ENCODE measurements around the gene RNF167. TPM values are rescaled to one million over a fixed set of nuclear protein-coding genes. Genes with fewer than 3 reads are reported as not detected.
"Not testable (repeated sequence)": the region's sequence is repeated elsewhere in the genome, so short reads cannot be mapped to it uniquely, and the experiment has no call there.

RNF167 gene
- total RNA-seq, 1 donor from 2014 or later = 44.1 TPM

GRCh38 chr17:4901648-4902344 lies 38.3 kb upstream of the RNF167 start:
- H3K4me3 ChIP-seq (ENCODE audit: low read depth, low read length) = no peak overlapping the region
- H3K36me3 ChIP-seq (ENCODE audit: control insufficient read depth, insufficient read depth, low read length) = no peaks in the 10 kb centered on the region
- peaks cover 26% of the 10 kb centered on the region for H3K27me3 ChIP-seq (ENCODE audit: control insufficient read depth, insufficient read depth, low read length)
- TF ChIP-seq, protein P1, sequence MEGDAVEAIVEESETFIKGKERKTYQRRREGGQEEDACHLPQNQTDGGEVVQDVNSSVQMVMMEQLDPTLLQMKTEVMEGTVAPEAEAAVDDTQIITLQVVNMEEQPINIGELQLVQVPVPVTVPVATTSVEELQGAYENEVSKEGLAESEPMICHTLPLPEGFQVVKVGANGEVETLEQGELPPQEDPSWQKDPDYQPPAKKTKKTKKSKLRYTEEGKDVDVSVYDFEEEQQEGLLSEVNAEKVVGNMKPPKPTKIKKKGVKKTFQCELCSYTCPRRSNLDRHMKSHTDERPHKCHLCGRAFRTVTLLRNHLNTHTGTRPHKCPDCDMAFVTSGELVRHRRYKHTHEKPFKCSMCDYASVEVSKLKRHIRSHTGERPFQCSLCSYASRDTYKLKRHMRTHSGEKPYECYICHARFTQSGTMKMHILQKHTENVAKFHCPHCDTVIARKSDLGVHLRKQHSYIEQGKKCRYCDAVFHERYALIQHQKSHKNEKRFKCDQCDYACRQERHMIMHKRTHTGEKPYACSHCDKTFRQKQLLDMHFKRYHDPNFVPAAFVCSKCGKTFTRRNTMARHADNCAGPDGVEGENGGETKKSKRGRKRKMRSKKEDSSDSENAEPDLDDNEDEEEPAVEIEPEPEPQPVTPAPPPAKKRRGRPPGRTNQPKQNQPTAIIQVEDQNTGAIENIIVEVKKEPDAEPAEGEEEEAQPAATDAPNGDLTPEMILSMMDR (IDR thresholded peaks at IDR 0.05; ENCODE audit: insufficient read depth, low read length, poor library complexity, severe bottlenecking) = no peak
- DNase-seq (ENCODE audit: low read depth) = no peak

GRCh38 chr17:4902540-4902939 lies 37.5 kb upstream of the RNF167 start:
- Histone ChIP-seq H3K4me3 (ENCODE audit: low read depth, low read length) (no peak overlapping the region), H3K27me3 (ENCODE audit: control insufficient read depth, insufficient read depth, low read length) (peaks cover 26% of the 10 kb centered on the region), H3K36me3 (ENCODE audit: control insufficient read depth, insufficient read depth, low read length) (no peaks in the 10 kb centered on the region)
- DNase-seq (ENCODE audit: low read depth) = no peak
- TF ChIP-seq, protein P1 (IDR thresholded peaks at IDR 0.05; ENCODE audit: insufficient read depth, low read length, poor library complexity, severe bottlenecking) = no peak

DNA sequence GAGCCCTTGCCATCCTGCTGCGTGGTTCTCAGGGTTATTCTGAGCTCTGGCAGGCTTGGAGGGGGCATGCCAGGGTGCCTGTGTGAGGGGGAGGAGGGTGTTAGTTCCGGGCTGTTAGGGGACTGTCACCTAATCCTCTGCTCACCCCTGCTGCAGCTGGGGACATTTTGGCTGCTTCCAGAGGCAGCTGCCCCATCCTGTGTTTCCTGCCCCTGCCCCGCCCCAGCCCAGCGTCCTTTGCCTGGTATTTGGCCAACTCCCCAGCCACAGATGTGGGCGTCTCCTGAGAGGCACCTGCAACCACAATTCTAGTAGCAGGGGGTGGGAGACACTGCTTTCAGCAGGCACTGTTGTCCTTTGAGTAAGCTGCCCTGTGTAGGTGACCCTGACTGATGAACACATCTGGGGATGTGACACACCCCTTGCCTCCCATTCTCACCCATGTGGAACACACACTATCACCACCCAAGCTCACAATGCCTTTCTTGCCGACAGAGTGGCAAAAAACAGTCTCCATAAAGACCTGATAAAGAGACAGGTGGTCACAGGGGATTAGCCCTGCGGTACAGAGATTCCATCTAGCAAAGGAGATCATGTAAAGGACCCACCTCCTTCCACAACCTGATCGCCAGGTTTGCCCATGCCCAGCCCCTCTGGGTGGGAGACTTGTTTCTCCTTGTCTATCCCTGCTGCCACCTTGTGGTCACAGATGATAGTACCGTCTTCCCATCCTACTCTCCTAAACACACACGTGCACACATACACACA lies 36.8 kb upstream of the RNF167 start, which contains the start of gene CHRNE:
Gene CHRNE, minus strand, starts transcription at position 48 of the 768 bp plus-strand sequence. Its CDS starts 35 bp downstream, at position 13.
- Histone ChIP-seq H3K27me3 (ENCODE audit: control insufficient read depth, insufficient read depth, low read length) (peaks cover 26% of the 10 kb centered on the region), H3K4me3 (ENCODE audit: low read depth, low read length) (no peak within 1 kb of the TSS), H3K36me3 (ENCODE audit: control insufficient read depth, insufficient read depth, low read length) (no peaks in the 10 kb centered on the region)
- TF ChIP-seq, protein P1 (IDR thresholded peaks at IDR 0.05; ENCODE audit: insufficient read depth, low read length, poor library complexity, severe bottlenecking) = peak; percentile 81
- DNase-seq (ENCODE audit: low read depth) = no peak

GRCh38 chr17:4906642-4907041 lies 33.4 kb upstream of the RNF167 start:
- not testable (repeated sequence) for H3K27me3 ChIP-seq (ENCODE audit: control insufficient read depth, insufficient read depth, low read length); H3K4me3 ChIP-seq (ENCODE audit: low read depth, low read length); DNase-seq (ENCODE audit: low read depth); H3K36me3 ChIP-seq (ENCODE audit: control insufficient read depth, insufficient read depth, low read length)

GRCh38 chr17:4908301-4908700 lies 31.8 kb upstream of the RNF167 start:
- H3K36me3 ChIP-seq (ENCODE audit: control insufficient read depth, insufficient read depth, low read length) = no peaks in the 10 kb centered on the region
- H3K27me3 ChIP-seq (ENCODE audit: control insufficient read depth, insufficient read depth, low read length) = no peaks in the 10 kb centered on the region
- TF ChIP-seq, protein P1 (IDR thresholded peaks at IDR 0.05; ENCODE audit: insufficient read depth, low read length, poor library complexity, severe bottlenecking) = no peak
- no peak for DNase-seq (ENCODE audit: low read depth)
- H3K4me3 ChIP-seq (ENCODE audit: low read depth, low read length) = no peak overlapping the region

DNA sequence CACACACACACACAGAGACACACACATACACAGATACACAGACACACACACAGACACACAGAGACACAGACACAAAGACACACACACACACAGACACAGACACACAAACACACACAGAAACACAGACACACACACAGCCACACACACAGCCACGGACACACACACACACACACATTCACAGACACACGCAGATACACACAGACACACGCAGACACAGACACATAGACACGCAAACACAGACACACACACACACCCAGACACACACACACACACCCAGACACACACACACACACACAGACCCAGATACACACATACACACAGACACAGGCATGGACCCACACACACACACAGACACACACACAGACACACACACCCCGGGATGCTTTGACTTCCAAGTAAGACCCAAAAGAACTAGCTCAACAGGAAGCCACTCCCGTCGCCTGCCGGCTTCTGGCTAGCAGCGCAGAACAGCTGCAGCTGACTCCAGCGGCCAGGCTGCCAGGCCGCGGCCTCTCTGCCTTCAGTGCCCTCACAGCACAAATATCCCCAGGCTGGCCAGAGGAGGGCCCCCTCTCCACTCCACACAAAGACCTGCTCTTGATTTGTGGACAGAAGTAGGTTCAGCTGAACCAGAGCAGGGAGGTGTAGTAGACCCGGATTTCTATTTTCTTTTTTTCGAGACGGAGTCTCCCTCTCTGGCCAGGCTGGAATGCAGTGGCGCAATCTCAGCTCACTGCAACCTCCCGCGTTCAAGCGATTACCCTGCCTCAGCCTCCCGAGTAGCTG lies 31.2 kb upstream of the RNF167 start:
- DNase-seq (ENCODE audit: low read depth) = peak; percentile 75
- H3K4me3 ChIP-seq (ENCODE audit: low read depth, low read length) = no peak overlapping the region
- TF ChIP-seq, protein P1 (IDR thresholded peaks at IDR 0.05; ENCODE audit: insufficient read depth, low read length, poor library complexity, severe bottlenecking) = peak; percentile 81
- no peaks in the 10 kb centered on the region for H3K36me3 ChIP-seq (ENCODE audit: control insufficient read depth, insufficient read depth, low read length)
- H3K27me3 ChIP-seq (ENCODE audit: control insufficient read depth, insufficient read depth, low read length) = no peaks in the 10 kb centered on the region

Data from kidney epithelial cell (primary cell).